Keratinocyte (primary cell): ENCODE results near the gene HSD17B14. TPM values are rescaled to one million over a fixed set of nuclear protein-coding genes. Genes with fewer than 3 reads are reported as not detected.
"Not testable (repeated sequence)": the region's sequence is repeated elsewhere in the genome, so short reads cannot be mapped to it uniquely, and the experiment has no call there.

Source experiments
- DNase-seq: peaks from one replicate; pipeline ENCODE4 v3.0.0-alpha.2; 2011; ENCODE audit warnings: low read depth, missing footprints, low spot score
- FAIRE-seq: peaks from 2 replicates; lab custom pipeline; 2011; peaks lifted over from hg19 to GRCh38; lab: Jason Lieb, UNC
- H2AFZ ChIP-seq: 2 replicates; pipeline ENCODE4 v1.6.0; 2012; ENCODE audit warnings: low read length, control low read depth, inconsistent platforms; ENCODE audit not compliant: control insufficient read depth
- H3K27ac ChIP-seq: 2 replicates; pipeline ENCODE4 v1.5.1; 2011; ENCODE audit warnings: low read length; ENCODE audit not compliant: control insufficient read depth, insufficient read depth
- H3K27me3 ChIP-seq: 3 replicates; pipeline ENCODE4 v1.6.0; 2011; ENCODE audit warnings: low read length; ENCODE audit not compliant: control insufficient read depth, insufficient read depth; ENCODE audit errors: extremely low read depth
- H3K36me3 ChIP-seq, 2 experiments: 2 replicates in 1 of 2; 3 replicates in 1 of 2; pipeline ENCODE4 v1.5.1; 2011; ENCODE audit warnings: low read length in 2 of 2, mild to moderate bottlenecking in 1 of 2; ENCODE audit not compliant: control insufficient read depth in 2 of 2, insufficient read depth in 2 of 2; ENCODE audit errors: extremely low read depth in 1 of 2
- H3K4me1 ChIP-seq: 3 replicates; pipeline ENCODE4 v1.5.1; 2011; ENCODE audit warnings: low read length; ENCODE audit not compliant: control insufficient read depth, insufficient read depth; ENCODE audit errors: extremely low read depth
- H3K4me2 ChIP-seq: 3 replicates; pipeline ENCODE4 v1.6.0; 2011; ENCODE audit warnings: low read depth, low read length; ENCODE audit not compliant: control insufficient read depth, insufficient read depth; ENCODE audit errors: extremely low read depth
- H3K4me3 ChIP-seq, 3 experiments: fragments of 200-600 bp in 1 of 3; sonication (generic) in 1 of 3; 2 replicates in 2 of 3; 3 replicates in 1 of 3; pipeline ENCODE4 v1.5.1; 2011 to 2016; ENCODE audit warnings: low read length in 3 of 3, mild to moderate bottlenecking in 3 of 3, control low read depth in 2 of 3, inconsistent platforms in 1 of 3, low read depth in 1 of 3, mixed read lengths in 1 of 3, mixed run types in 1 of 3, moderate library complexity in 1 of 3; ENCODE audit not compliant: control insufficient read depth in 2 of 3, insufficient read depth in 2 of 3; ENCODE audit errors: extremely low read depth in 1 of 3
- H3K79me2 ChIP-seq: 2 replicates; pipeline ENCODE4 v1.6.0; 2012; ENCODE audit warnings: low read length; ENCODE audit not compliant: control insufficient read depth, insufficient read depth
- H3K9ac ChIP-seq: 3 replicates; pipeline ENCODE4 v1.6.0; 2011; ENCODE audit warnings: low read length; ENCODE audit not compliant: control insufficient read depth, insufficient read depth; ENCODE audit errors: extremely low read depth
- H3K9me1 ChIP-seq: 3 replicates; pipeline ENCODE4 v1.6.0; 2011; ENCODE audit warnings: low read length; ENCODE audit not compliant: control insufficient read depth, insufficient read depth; ENCODE audit errors: extremely low read depth
- H3K9me3 ChIP-seq: 2 replicates; pipeline ENCODE4 v1.5.1; 2012; ENCODE audit warnings: low read depth, low read length; ENCODE audit not compliant: control insufficient read depth
- H4K20me1 ChIP-seq: 3 replicates; pipeline ENCODE4 v1.6.0; 2011; ENCODE audit warnings: low read length; ENCODE audit not compliant: control insufficient read depth, insufficient read depth; ENCODE audit errors: extremely low read depth
- EZH2 ChIP-seq: IDR thresholded peaks from one replicate; pipeline ENCODE4 v1.6.1; 2012; ENCODE audit warnings: inconsistent platforms, mild to moderate bottlenecking, low read length, moderate library complexity
- dilution Hi-C: fragments of 300-500 bp; cut with MboI; formaldehyde crosslinking; loops from one replicate; pipeline ENCODE4 v1.7.0; 2020; ENCODE audit warnings: low sequenced_read_pairs; ENCODE audit not compliant: extremely low pct_ligation_motif_present
- polyA plus RNA-seq, 5 experiments: library from polyadenylated mRNA; depleted of rRNA in 3 of 5; stranded (reverse) in 3 of 5; stranded (forward) in 1 of 5; unstranded in 1 of 5; fragments of >200 nt; gene quantifications; 1 replicate in 1 of 5; 2 replicates in 3 of 5; 3 replicates in 1 of 5; pipeline versions ENCODE4 v1.2.1 to v1.2.3, GENCODE V29; 2011 to 2012; ENCODE audit warnings: missing spikeins in 2 of 5, low read depth in 1 of 5, low replicate concordance in 1 of 5
- TF ChIP-seq, protein P1 (sequence below), 3 experiments: IDR thresholded peaks in 1 of 3; conservative IDR thresholded peaks in 1 of 3; optimal IDR thresholded peaks in 1 of 3; 2 replicates in 2 of 3; 3 replicates in 1 of 3; pipeline versions ENCODE3 to v1.5.1; 2011; ENCODE audit warnings: low read length in 3 of 3, mild to moderate bottlenecking in 3 of 3, moderate library complexity in 2 of 3, control low read depth in 1 of 3, inconsistent platforms in 1 of 3; ENCODE audit not compliant: insufficient read depth in 2 of 3; ENCODE audit errors: extremely low read depth in 1 of 3

Gene HSD17B14
- polyA plus RNA-seq, 1 donor (not counting 4 experiments of a cell fraction or from before 2014, with no cell fraction given) = 0.92 TPM

DNA sequence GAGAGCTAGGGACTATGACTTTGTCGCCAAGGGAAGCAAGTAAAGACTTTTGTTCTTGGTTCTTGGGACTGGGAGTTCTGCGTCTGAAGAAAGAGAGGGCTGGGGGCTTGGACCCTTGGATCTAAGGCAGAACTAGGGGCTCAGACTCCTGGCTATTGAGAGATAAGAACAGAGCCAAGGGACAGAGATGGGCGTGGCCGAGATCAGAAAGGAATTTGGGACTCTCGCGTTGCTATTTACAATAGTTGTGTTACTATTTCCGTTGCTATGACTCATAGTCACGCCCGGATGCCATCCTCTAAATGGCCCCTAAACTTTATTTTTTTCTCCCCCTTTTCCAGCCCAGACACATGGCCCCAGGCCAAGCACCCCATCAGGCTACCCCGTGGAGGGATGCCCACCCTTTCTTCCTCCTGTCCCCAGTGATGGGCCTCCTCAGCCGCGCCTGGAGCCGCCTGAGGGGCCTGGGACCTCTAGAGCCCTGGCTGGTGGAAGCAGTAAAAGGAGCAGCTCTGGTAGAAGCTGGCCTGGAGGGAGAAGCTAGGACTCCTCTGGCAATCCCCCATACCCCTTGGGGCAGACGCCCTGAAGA is 36.7 kb upstream of the HSD17B14 start:
- H3K4me1 ChIP-seq = peaks cover 12% of the 10 kb centered on the region
- H3K4me3 ChIP-seq = peak overlapping the region; percentile 99 to 100 (median 100)
- peaks cover 32% of the 10 kb centered on the region for H3K79me2 ChIP-seq
- H3K27me3 ChIP-seq = no peaks in the 10 kb centered on the region
- H3K36me3 ChIP-seq = peaks cover 22 to 30% of the 10 kb centered on the region in 2 experiments
- dilution Hi-C loops = no loop called here
- no peak for FAIRE-seq
- peaks cover 2% of the 10 kb centered on the region for H3K9me1 ChIP-seq
- H3K9ac ChIP-seq = peak overlapping the region; percentile 100
- no peak overlapping the region for H2AFZ ChIP-seq
- H4K20me1 ChIP-seq = peaks cover 15% of the 10 kb centered on the region
- peak overlapping the region; percentile 100 for H3K27ac ChIP-seq
- no peaks in the 10 kb centered on the region for H3K9me3 ChIP-seq
- TF ChIP-seq, protein P1, sequence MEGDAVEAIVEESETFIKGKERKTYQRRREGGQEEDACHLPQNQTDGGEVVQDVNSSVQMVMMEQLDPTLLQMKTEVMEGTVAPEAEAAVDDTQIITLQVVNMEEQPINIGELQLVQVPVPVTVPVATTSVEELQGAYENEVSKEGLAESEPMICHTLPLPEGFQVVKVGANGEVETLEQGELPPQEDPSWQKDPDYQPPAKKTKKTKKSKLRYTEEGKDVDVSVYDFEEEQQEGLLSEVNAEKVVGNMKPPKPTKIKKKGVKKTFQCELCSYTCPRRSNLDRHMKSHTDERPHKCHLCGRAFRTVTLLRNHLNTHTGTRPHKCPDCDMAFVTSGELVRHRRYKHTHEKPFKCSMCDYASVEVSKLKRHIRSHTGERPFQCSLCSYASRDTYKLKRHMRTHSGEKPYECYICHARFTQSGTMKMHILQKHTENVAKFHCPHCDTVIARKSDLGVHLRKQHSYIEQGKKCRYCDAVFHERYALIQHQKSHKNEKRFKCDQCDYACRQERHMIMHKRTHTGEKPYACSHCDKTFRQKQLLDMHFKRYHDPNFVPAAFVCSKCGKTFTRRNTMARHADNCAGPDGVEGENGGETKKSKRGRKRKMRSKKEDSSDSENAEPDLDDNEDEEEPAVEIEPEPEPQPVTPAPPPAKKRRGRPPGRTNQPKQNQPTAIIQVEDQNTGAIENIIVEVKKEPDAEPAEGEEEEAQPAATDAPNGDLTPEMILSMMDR (optimal IDR thresholded peaks at IDR 0.05 in 1 of 3, IDR thresholded peaks at IDR 0.05 in 1 of 3, conservative IDR thresholded peaks at IDR 0.05 in 1 of 3; ENCODE audit: extremely low read depth in 1 of 3, insufficient read depth in 2 of 3, low read length in 3 of 3) = no peak
- no peak for TF ChIP-seq EZH2
- peak overlapping the region; percentile 91 for H3K4me2 ChIP-seq
- DNase-seq = peak; percentile 77

DNA sequence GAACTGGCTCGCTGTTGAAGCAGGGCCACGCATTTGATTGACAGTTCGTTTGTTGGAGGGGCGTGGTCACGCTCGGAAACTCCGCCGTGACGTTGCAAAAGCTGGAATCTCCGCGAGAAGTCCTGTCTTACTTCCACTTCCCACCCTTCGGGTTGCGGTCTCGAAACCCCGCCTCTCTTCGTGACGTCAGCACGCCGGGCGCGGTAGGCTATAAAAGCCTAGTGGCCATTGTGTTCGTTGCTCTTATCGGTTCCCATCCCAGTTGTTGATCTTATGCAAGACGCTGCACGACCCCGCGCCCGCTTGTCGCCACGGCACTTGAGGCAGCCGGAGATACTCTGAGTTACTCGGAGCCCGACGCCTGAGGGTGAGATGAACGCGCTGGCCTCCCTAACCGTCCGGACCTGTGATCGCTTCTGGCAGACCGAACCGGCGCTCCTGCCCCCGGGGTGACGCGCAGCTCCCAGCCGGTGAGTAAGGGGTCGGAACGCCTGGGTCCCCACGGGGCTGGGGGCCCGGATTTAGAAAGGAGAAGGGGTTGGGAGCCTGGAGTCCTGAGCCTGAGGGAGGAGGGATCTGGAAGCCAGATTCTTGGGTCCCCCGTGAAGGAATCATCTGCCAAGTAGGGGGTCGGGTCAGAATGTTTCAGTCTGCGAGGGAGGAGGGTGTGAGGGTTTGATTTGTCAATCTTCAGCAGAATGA is 36.0 kb upstream of the HSD17B14 start, which contains the start of gene PPP1R15A:
Gene PPP1R15A, plus strand, starts transcription at position 240 of the 702 bp plus-strand sequence. CDS start 813 bp downstream, outside the sequence.
- dilution Hi-C loops = no loop called here
- Histone ChIP-seq H3K4me2 (peak within 1 kb of the TSS; percentile 91), H3K9me1 (peaks cover 2% of the 10 kb centered on the region), H3K4me3 (peak within 1 kb of the TSS; percentile 99 to 100 (median 100)), H3K27ac (peak within 1 kb of the TSS; percentile 100), H3K36me3 (peaks cover 22 to 30% of the 10 kb centered on the region in 2 experiments), H3K79me2 (peaks cover 32% of the 10 kb centered on the region), H3K4me1 (peaks cover 19% of the 10 kb centered on the region), H2AFZ (peak within 1 kb of the TSS; percentile 74), H3K9ac (peak within 1 kb of the TSS; percentile 100), H4K20me1 (peaks cover 15% of the 10 kb centered on the region), H3K9me3 (no peaks in the 10 kb centered on the region), H3K27me3 (no peaks in the 10 kb centered on the region)
- DNase-seq (peak; percentile 97), FAIRE-seq (peak; percentile 80)
- TF ChIP-seq, protein P1 (optimal IDR thresholded peaks at IDR 0.05 in 1 of 3, IDR thresholded peaks at IDR 0.05 in 1 of 3, conservative IDR thresholded peaks at IDR 0.05 in 1 of 3; ENCODE audit: extremely low read depth in 1 of 3, insufficient read depth in 2 of 3, low read length in 3 of 3) = no peak
- TF ChIP-seq EZH2 = no peak

DNA sequence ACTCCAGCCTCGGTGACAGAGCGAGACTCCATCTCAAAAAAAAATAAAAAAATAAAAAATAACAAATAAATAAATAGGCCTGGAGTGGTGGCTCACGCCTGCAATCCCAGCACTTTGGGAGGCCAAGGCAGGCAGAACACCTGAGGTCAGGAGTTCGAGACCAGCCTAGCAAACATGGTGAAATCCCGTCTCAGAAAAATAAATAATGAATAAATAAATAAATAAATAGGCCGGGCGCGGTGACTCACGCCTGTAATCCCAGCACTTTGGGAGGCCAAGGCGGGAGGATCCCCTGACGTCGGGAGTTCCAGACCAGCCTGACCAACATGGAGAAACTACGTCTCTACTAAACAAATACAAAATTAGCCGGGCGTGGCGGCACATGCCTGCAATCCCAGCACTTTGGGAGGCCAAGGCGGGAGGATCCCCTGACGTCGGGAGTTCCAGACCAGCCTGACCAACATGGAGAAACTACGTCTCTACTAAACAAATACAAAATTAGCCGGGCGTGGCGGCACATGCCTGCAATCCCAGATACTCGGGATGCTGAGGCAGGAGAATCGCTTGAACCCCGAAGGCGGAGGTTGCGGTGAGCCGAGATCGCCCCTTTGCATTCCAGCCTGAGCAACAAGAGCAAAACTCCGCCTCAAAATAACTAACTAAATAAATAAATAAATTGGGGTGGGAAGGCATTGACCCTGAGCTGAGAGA is 35.3 kb upstream of the HSD17B14 start:
- H3K9me1 ChIP-seq, DNase-seq, dilution Hi-C loops, H3K27me3 ChIP-seq, H3K9me3 ChIP-seq, FAIRE-seq: not testable (repeated sequence)
- peak overlapping the region in 1 of 3 experiments; percentile 4 for H3K4me3 ChIP-seq
- H4K20me1 ChIP-seq = peaks cover 15% of the 10 kb centered on the region
- H3K9ac ChIP-seq = peak overlapping the region; percentile 100
- peaks cover 32% of the 10 kb centered on the region for H3K79me2 ChIP-seq
- peak overlapping the region; percentile 74 for H2AFZ ChIP-seq
- peak overlapping the region; percentile 100 for H3K27ac ChIP-seq
- peaks cover 19% of the 10 kb centered on the region for H3K4me1 ChIP-seq
- H3K36me3 ChIP-seq = peaks cover 22 to 30% of the 10 kb centered on the region in 2 experiments
- peak overlapping the region; percentile 58 for H3K4me2 ChIP-seq
